Liver (tissue), 9 donors: ENCODE data around the gene VWDE. TPM values are rescaled to one million over a fixed set of nuclear protein-coding genes. Genes with fewer than 3 reads are reported as not detected.

ENCODE experiments used
- DNase-seq: peaks from one replicate; pipeline ENCODE4 v3.0.0-alpha.2; 2017; ENCODE audit warnings: low spot score
- H3K27ac ChIP-seq, 2 donors: one replicate each; pipeline ENCODE4 v1.7.0; 2013; ENCODE audit warnings: inconsistent platforms in 2 of 2, low read length in 2 of 2, control low read depth in 1 of 2, low read depth in 1 of 2, mild to moderate bottlenecking in 1 of 2
- H3K27me3 ChIP-seq, 4 donors: one replicate each; pipeline versions ENCODE4 v1.6.1 to v1.7.0; 2013; ENCODE audit warnings: low read length in 3 of 4, inconsistent platforms in 1 of 4, mild to moderate bottlenecking in 1 of 4, moderate library complexity in 1 of 4; ENCODE audit not compliant: control insufficient read depth in 4 of 4, insufficient read depth in 4 of 4
- H3K36me3 ChIP-seq, 4 donors: one replicate each; pipeline versions ENCODE4 v1.6.1 to v1.7.0; 2013; ENCODE audit warnings: low read length in 3 of 4, mild to moderate bottlenecking in 3 of 4, low read depth in 1 of 4, moderate library complexity in 1 of 4; ENCODE audit not compliant: control insufficient read depth in 4 of 4, insufficient read depth in 3 of 4
- H3K4me1 ChIP-seq, 4 donors: one replicate each; pipeline versions ENCODE4 v1.6.1 to v1.7.0; 2013; ENCODE audit warnings: low read length in 3 of 4, mild to moderate bottlenecking in 3 of 4, moderate library complexity in 1 of 4; ENCODE audit not compliant: control insufficient read depth in 4 of 4, insufficient read depth in 4 of 4
- H3K4me3 ChIP-seq, 3 donors: one replicate each; pipeline versions ENCODE4 v1.6.1 to v1.7.0; 2013; ENCODE audit warnings: low read length in 3 of 3, control low read depth in 1 of 3, low read depth in 1 of 3, mild to moderate bottlenecking in 1 of 3
- H3K9ac ChIP-seq, 2 donors: one replicate each; pipeline ENCODE4 v1.7.0; 2013; ENCODE audit warnings: low read length in 2 of 2, mild to moderate bottlenecking in 2 of 2, moderate library complexity in 2 of 2, control low read depth in 1 of 2, low read depth in 1 of 2
- H3K9me3 ChIP-seq, 4 donors: one replicate each; pipeline versions ENCODE4 v1.6.1 to v1.7.0; 2013; ENCODE audit warnings: low read length in 3 of 4; ENCODE audit not compliant: control insufficient read depth in 4 of 4
- FOXA1 ChIP-seq: IDR thresholded peaks from 2 replicates; pipeline ENCODE4 v1.6.1; 2016; ENCODE audit warnings: antibody characterized with exemption
- HNF4A ChIP-seq, 2 donors: conservative IDR thresholded peaks; 2 replicates each; pipeline ENCODE4 v1.6.1; 2016; ENCODE audit warnings: antibody characterized with exemption in 2 of 2, mild to moderate bottlenecking in 2 of 2
- HNF4G ChIP-seq: IDR thresholded peaks from 2 replicates; pipeline ENCODE4 v1.6.1; 2016; ENCODE audit warnings: antibody characterized with exemption
- JUND ChIP-seq, 2 donors: IDR thresholded peaks; 2 replicates each; pipeline ENCODE4 v1.6.1; 2016; ENCODE audit warnings: antibody characterized with exemption in 2 of 2
- NR2F2 ChIP-seq: IDR thresholded peaks from 2 replicates; pipeline ENCODE4 v1.6.1; 2016; ENCODE audit warnings: antibody characterized with exemption
- RAD21 ChIP-seq, 2 donors: IDR thresholded peaks; 2 replicates each; pipeline ENCODE4 v1.6.1; 2016; ENCODE audit warnings: antibody characterized with exemption in 2 of 2, mild to moderate bottlenecking in 2 of 2
- RXRA ChIP-seq, 2 donors: IDR thresholded peaks; 2 replicates each; pipeline ENCODE4 v1.6.1; 2017 to 2018; ENCODE audit warnings: antibody characterized with exemption in 2 of 2, mild to moderate bottlenecking in 1 of 2
- SP1 ChIP-seq: IDR thresholded peaks from 2 replicates; pipeline ENCODE4 v1.6.1; 2018; ENCODE audit warnings: antibody characterized with exemption, mild to moderate bottlenecking
- TAF1 ChIP-seq: conservative IDR thresholded peaks from 2 replicates; pipeline ENCODE4 v1.6.1; 2016; ENCODE audit warnings: antibody characterized with exemption, mild to moderate bottlenecking
- YY1 ChIP-seq: IDR thresholded peaks from 2 replicates; pipeline ENCODE4 v1.6.1; 2016; ENCODE audit warnings: antibody characterized with exemption, mild to moderate bottlenecking
- WGBS: extraction: QIAGEN DNeasy Blood & Tissue Kit; methylation state at CpG from one replicate; pipeline ENCODE4 v1.1.7; 2013; 5-methylcytosine and 5-hydroxymethylcytosine counted together
- polyA plus RNA-seq, 2 donors: library from polyadenylated mRNA; stranded (reverse) in 1 of 2; unstranded in 1 of 2; fragments of 200-250 nt in 1 of 2; fragments of >200 nt in 1 of 2; fragmentation: Nextera tagmentation in 1 of 2; extraction: Ambion mirVana in 1 of 2; gene quantifications; one replicate each; pipeline versions ENCODE4 v1.2.1 to v1.2.3, GENCODE V29; 2013 to 2015
- total RNA-seq, 2 donors: library from RNA; depleted of rRNA; stranded (reverse); fragments of >200 nt; gene quantifications; one replicate each; pipeline ENCODE4 v1.2.3, GENCODE V29; 2014
- TF ChIP-seq, protein P1 (sequence below): IDR thresholded peaks from 2 replicates; pipeline ENCODE4 v1.6.1; 2016; ENCODE audit warnings: antibody characterized with exemption
- TF ChIP-seq, protein P2 (sequence below): IDR thresholded peaks from 2 replicates; pipeline ENCODE4 v1.6.1; 2016; ENCODE audit warnings: antibody characterized with exemption
- TF ChIP-seq, protein P3 (sequence below): IDR thresholded peaks from 2 replicates; pipeline ENCODE4 v1.6.1; 2016; ENCODE audit warnings: antibody characterized with exemption, mild to moderate bottlenecking
- donor health status: healthy.
- donor health status: healthy.
- donor health status: healthy.
- donor health status: healthy.
- donor health status: healthy.

Gene VWDE
- total and polyA plus RNA-seq, 4 donors, result 0.05 to 0.59 (median 0.12) TPM

DNA sequence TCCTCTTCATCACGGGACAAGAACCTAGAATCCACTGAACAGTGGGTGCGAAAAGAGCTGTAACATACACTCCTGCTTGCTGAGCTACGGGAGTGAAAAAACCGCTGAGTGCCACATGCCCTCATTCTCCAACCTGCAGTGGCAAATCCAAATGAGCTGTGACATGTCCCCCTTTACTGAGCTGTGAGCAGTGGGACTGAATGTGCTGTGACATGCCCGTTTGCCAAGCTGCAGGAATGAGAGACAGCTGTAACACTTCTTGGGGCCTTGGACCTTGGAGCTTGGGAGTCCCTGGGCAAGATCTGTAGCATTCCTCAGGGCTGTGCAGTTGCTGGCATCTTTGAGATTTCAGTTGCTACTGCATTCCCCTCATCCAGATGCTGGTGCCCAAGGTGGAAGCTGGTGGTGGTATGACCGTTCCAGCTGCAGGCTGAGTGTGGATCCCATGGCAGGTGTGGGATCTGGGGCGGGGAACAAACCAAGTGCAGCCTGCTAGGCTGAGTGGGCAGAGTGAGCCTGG lies 107.6 kb downstream of the VWDE start:
- 88% methylated on average over 7 of the region's 7 CpGs for WGBS
- H3K9ac ChIP-seq, result no peak overlapping the region
- peaks cover 0 to 2% (median 0%) of the 10 kb centered on the region in 4 donors for H3K27me3 ChIP-seq
- no peak overlapping the region for H3K4me3 ChIP-seq
- no peak overlapping the region for H3K27ac ChIP-seq
- TF ChIP-seq YY1, result no peak
- no peak for TF ChIP-seq RXRA (IDR thresholded peaks at IDR 0.05)
- TF ChIP-seq HNF4A (conservative IDR thresholded peaks at IDR 0.05), result no peak
- TF ChIP-seq JUND (IDR thresholded peaks at IDR 0.05), result no peak
- no peak for DNase-seq
- H3K36me3 ChIP-seq, result no peaks in the 10 kb centered on the region
- H3K9me3 ChIP-seq, result peaks cover 0 to 8% (median 5%) of the 10 kb centered on the region in 4 donors
- no peaks in the 10 kb centered on the region for H3K4me1 ChIP-seq

DNA sequence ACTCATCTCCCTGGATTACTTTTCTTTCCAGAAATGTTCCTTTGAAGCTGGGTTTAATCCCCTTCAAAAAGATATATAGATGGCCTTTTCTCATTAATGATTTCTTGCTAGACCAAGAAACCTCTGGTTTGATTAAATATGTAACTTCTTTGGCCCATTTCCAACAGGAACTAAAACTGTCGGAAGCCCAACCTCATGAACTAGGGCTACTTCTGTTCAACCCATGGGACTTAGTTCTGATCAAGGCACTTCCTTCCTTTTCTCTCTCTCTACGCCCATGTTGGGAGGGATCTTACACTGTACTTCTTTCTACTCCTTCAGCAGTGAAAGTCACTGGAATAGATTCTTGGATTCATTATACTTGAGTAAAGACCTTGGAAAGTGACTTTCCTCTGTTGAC lies 109.0 kb downstream of the VWDE start:
- H3K9ac ChIP-seq, result no peak overlapping the region
- DNase-seq, result no peak
- H3K9me3 ChIP-seq, result peaks cover 0 to 13% (median 8%) of the 10 kb centered on the region in 4 donors
- WGBS, result 54% methylated on average over 2 of the region's 2 CpGs
- H3K4me1 ChIP-seq, result no peaks in the 10 kb centered on the region
- H3K27me3 ChIP-seq, result peaks cover 0 to 2% (median 0%) of the 10 kb centered on the region in 4 donors
- TF ChIP-seq SP1 (no peak), YY1 (no peak), TAF1 (no peak), HNF4G (no peak), RAD21 (IDR thresholded peaks at IDR 0.05) (no peak)
- TF ChIP-seq, protein P1, sequence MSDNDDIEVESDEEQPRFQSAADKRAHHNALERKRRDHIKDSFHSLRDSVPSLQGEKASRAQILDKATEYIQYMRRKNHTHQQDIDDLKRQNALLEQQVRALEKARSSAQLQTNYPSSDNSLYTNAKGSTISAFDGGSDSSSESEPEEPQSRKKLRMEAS, result no peak
- TF ChIP-seq, protein P2, sequence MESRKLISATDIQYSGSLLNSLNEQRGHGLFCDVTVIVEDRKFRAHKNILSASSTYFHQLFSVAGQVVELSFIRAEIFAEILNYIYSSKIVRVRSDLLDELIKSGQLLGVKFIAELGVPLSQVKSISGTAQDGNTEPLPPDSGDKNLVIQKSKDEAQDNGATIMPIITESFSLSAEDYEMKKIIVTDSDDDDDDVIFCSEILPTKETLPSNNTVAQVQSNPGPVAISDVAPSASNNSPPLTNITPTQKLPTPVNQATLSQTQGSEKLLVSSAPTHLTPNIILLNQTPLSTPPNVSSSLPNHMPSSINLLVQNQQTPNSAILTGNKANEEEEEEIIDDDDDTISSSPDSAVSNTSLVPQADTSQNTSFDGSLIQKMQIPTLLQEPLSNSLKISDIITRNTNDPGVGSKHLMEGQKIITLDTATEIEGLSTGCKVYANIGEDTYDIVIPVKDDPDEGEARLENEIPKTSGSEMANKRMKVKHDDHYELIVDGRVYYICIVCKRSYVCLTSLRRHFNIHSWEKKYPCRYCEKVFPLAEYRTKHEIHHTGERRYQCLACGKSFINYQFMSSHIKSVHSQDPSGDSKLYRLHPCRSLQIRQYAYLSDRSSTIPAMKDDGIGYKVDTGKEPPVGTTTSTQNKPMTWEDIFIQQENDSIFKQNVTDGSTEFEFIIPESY, result no peak
- H3K4me3 ChIP-seq, result no peak overlapping the region
- no peaks in the 10 kb centered on the region for H3K36me3 ChIP-seq
- H3K27ac ChIP-seq, result no peak overlapping the region

DNA sequence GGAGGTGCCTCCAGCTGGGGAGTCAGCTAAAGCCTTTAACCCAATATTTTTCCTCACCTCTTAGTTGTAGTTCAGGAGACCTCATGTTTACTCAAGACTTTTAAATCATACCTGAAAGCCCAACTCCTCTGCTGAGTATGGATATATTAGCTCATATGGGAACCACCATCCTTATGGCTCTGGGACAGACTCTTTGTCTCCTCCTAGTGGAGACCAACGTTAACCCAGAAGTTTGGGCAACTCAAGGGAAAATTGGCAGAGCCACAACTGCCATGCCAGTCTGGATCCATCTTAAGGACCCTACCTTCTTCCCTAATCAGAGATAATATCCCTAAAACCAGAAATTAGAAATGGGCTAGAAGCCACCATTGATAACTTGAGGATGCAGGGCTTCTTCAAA lies 111.8 kb downstream of the VWDE start:
- Histone ChIP-seq H3K27me3 (peaks cover 0 to 2% (median 0%) of the 10 kb centered on the region in 4 donors), H3K36me3 (no peaks in the 10 kb centered on the region), H3K27ac (no peak overlapping the region), H3K4me3 (no peak overlapping the region), H3K9me3 (peaks cover 0 to 13% (median 10%) of the 10 kb centered on the region in 4 donors), H3K4me1 (no peaks in the 10 kb centered on the region), H3K9ac (no peak overlapping the region)
- TF ChIP-seq, protein P1, result no peak
- TF ChIP-seq RAD21 (IDR thresholded peaks at IDR 0.05), result peak in 1 of 2 donors; percentile 47
- 57% methylated on average over 1 of the region's 1 CpG for WGBS
- DNase-seq, result no peak

DNA sequence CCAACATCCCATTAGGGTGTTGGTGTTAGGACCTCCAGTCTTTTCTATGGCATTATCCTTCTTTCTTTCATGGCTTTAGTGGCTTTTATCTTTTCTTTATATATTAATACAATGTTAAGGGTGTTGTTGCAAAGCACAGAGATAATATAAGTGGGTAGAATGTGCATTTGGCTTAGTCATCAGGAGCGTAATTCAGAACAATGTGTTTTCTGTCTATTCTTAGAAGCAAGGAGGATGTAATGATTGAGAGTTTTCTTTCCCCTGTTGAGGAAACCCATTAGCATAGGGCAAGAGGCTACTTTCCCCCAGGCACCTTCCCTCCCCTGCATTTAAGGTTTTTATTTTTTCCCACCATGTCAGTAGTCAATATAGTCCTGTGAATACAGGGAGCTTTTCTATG lies 112.9 kb downstream of the VWDE start:
- Histone ChIP-seq H3K4me3 (no peak overlapping the region), H3K27me3 (peaks cover 0 to 2% (median 0%) of the 10 kb centered on the region in 4 donors), H3K9ac (no peak overlapping the region), H3K4me1 (no peaks in the 10 kb centered on the region), H3K27ac (no peak overlapping the region), H3K9me3 (peaks cover 0 to 9% (median 8%) of the 10 kb centered on the region in 4 donors), H3K36me3 (no peaks in the 10 kb centered on the region)
- WGBS, result 92% methylated on average over 1 of the region's 1 CpG
- DNase-seq, result no peak
- TF ChIP-seq HNF4A (conservative IDR thresholded peaks at IDR 0.05) (no peak), RXRA (IDR thresholded peaks at IDR 0.05) (no peak), YY1 (no peak), FOXA1 (no peak), NR2F2 (no peak)
- TF ChIP-seq, protein P3, sequence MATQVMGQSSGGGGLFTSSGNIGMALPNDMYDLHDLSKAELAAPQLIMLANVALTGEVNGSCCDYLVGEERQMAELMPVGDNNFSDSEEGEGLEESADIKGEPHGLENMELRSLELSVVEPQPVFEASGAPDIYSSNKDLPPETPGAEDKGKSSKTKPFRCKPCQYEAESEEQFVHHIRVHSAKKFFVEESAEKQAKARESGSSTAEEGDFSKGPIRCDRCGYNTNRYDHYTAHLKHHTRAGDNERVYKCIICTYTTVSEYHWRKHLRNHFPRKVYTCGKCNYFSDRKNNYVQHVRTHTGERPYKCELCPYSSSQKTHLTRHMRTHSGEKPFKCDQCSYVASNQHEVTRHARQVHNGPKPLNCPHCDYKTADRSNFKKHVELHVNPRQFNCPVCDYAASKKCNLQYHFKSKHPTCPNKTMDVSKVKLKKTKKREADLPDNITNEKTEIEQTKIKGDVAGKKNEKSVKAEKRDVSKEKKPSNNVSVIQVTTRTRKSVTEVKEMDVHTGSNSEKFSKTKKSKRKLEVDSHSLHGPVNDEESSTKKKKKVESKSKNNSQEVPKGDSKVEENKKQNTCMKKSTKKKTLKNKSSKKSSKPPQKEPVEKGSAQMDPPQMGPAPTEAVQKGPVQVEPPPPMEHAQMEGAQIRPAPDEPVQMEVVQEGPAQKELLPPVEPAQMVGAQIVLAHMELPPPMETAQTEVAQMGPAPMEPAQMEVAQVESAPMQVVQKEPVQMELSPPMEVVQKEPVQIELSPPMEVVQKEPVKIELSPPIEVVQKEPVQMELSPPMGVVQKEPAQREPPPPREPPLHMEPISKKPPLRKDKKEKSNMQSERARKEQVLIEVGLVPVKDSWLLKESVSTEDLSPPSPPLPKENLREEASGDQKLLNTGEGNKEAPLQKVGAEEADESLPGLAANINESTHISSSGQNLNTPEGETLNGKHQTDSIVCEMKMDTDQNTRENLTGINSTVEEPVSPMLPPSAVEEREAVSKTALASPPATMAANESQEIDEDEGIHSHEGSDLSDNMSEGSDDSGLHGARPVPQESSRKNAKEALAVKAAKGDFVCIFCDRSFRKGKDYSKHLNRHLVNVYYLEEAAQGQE, result no peak
